K562 (cell line): ENCODE results near the gene TOX3. TPM values are rescaled to one million over a fixed set of nuclear protein-coding genes. Genes with fewer than 3 reads are reported as not detected.

Experiments used
- ATAC-seq: fragments of 200-7000 bp; cut with Tn5 transposase; 3 replicates; pipeline ENCODE4 v1.9.1; 2020; ENCODE audit warnings: moderate library complexity
- BruUV-seq: library from RNA; stranded (reverse); fragments of 400-500 nt; replicated peaks from 2 replicates; lab custom pipeline; 2021; lab: Mats Ljungman, UMichigan
- CTCF ChIA-PET: fragments of 300-600 bp; formaldehyde crosslinking; extraction: SDS; loops from one replicate; lab custom pipeline; 2021; ENCODE audit warnings: low intra/inter-chr PET ratio; lab: Yijun Ruan, JAX
- POLR2A ChIA-PET: fragments of 300-600, 350-650 bp; sonication (Branson Sonifier 250); formaldehyde crosslinking; extraction: SDS; loops from one replicate; lab custom pipeline; 2021; ENCODE audit warnings: antibody characterized with exemption, inconsistent platforms; lab: Yijun Ruan, JAX
- DNase-seq, 4 experiments: peaks; one replicate each; pipeline versions ENCODE4 v3.0.0 to v3.0.0-alpha.2; 2011 to 2018; ENCODE audit warnings: low spot score in 3 of 4, mixed read lengths in 3 of 4; ENCODE audit errors: extremely low read depth in 1 of 4
- FAIRE-seq: peaks from 2 replicates; lab custom pipeline; 2011; peaks lifted over from hg19 to GRCh38; lab: Jason Lieb, UNC
- H2AFZ ChIP-seq: 2 replicates; pipeline ENCODE4 v1.6.0; 2011; ENCODE audit warnings: low read depth, low read length, control low read depth, inconsistent platforms
- H3K27ac ChIP-seq: fragments of 200-600 bp; 3 replicates; pipeline ENCODE4 v1.8.0; 2011; ENCODE audit warnings: low read depth, mild to moderate bottlenecking, control low read depth, inconsistent platforms, low read length, moderate library complexity, mixed read lengths; ENCODE audit errors: extremely low read depth
- H3K27me3 ChIP-seq, 2 experiments: fragments of 300-600 bp in 1 of 2; 2 replicates in 1 of 2; 3 replicates in 1 of 2; pipeline versions ENCODE4 v1.6.0 to v1.8.0; 2011; ENCODE audit warnings: inconsistent platforms in 2 of 2, low read length in 2 of 2, mild to moderate bottlenecking in 1 of 2, mixed read lengths in 1 of 2, moderate library complexity in 1 of 2; ENCODE audit not compliant: control insufficient read depth in 2 of 2, insufficient read depth in 2 of 2
- H3K36me3 ChIP-seq: fragments of 300-600 bp; 3 replicates; pipeline ENCODE4 v1.8.0; 2011; ENCODE audit warnings: mild to moderate bottlenecking, low read length, inconsistent platforms; ENCODE audit not compliant: control insufficient read depth, insufficient read depth
- H3K4me1 ChIP-seq, 2 experiments: fragments of 200-600 bp in 1 of 2; replicated peaks in 1 of 2; 2 replicates in 1 of 2; 3 replicates in 1 of 2; pipeline versions ENCODE4 v1.5.1 to v1.8.0; 2011; ENCODE audit warnings: inconsistent platforms in 2 of 2, low read length in 2 of 2, mild to moderate bottlenecking in 1 of 2, mixed read lengths in 1 of 2, moderate library complexity in 1 of 2; ENCODE audit not compliant: control insufficient read depth in 2 of 2, insufficient read depth in 2 of 2
- H3K4me2 ChIP-seq: 2 replicates; pipeline ENCODE4 v1.6.1; 2011; ENCODE audit warnings: low read length, control low read depth, inconsistent platforms, mixed read lengths; ENCODE audit not compliant: insufficient read depth
- H3K4me3 ChIP-seq: fragments of 200-600 bp; sonication (generic), shearing (Covaris generic); 2 replicates; pipeline ENCODE4 v1.5.1; 2016; ENCODE audit warnings: control low read depth, inconsistent platforms
- H3K79me2 ChIP-seq: fragments of 200-600 bp; 3 replicates; pipeline ENCODE4 v1.8.0; 2011; ENCODE audit warnings: low read length, inconsistent platforms; ENCODE audit not compliant: control insufficient read depth, insufficient read depth
- H3K9ac ChIP-seq, 2 experiments: 2 replicates each; pipeline versions ENCODE4 v1.6.0 to v1.6.1; 2011; ENCODE audit warnings: low read depth in 2 of 2, low read length in 2 of 2, control low read depth in 1 of 2, inconsistent platforms in 1 of 2, mild to moderate bottlenecking in 1 of 2, mixed read lengths in 1 of 2; ENCODE audit not compliant: insufficient read depth in 1 of 2
- H3K9me1 ChIP-seq: one replicate; pipeline ENCODE4 v1.6.0; 2011; ENCODE audit warnings: inconsistent platforms, mild to moderate bottlenecking, low read length, moderate library complexity; ENCODE audit not compliant: control insufficient read depth, insufficient read depth
- H3K9me3 ChIP-seq: replicated peaks from 2 replicates; pipeline ENCODE4 v1.5.1; 2011; ENCODE audit warnings: low read depth, low read length, inconsistent platforms; ENCODE audit not compliant: control insufficient read depth, insufficient read depth
- H4K20me1 ChIP-seq: replicated peaks from 2 replicates; pipeline ENCODE4 v1.6.1; 2011; ENCODE audit warnings: low read length, inconsistent platforms, mixed read lengths; ENCODE audit not compliant: control insufficient read depth, insufficient read depth
- BRCA1 ChIP-seq, 2 experiments: fragments of 450-650 bp in 1 of 2; sonication (generic) in 1 of 2; formaldehyde crosslinking in 1 of 2; IDR thresholded peaks; 2 replicates each; pipeline versions ENCODE4 v1.5.0 to v1.6.1; 2017 to 2020; ENCODE audit warnings: mild to moderate bottlenecking in 1 of 2, missing genetic modification reagents in 1 of 2
- BRD9 ChIP-seq: fragments of 450-650 bp; IDR thresholded peaks from 2 replicates; pipeline ENCODE4 v1.6.1; 2018; ENCODE audit warnings: low read depth; ENCODE audit not compliant: partially characterized antibody
- FOXM1 ChIP-seq, 2 experiments: fragments of 450-650 bp in 1 of 2; sonication (generic) in 1 of 2; formaldehyde crosslinking in 1 of 2; IDR thresholded peaks; 2 replicates each; pipeline versions ENCODE4 v1.6.1 to v1.9.0; 2017 to 2022; ENCODE audit warnings: low read depth in 2 of 2, mild to moderate bottlenecking in 2 of 2, missing genetic modification reagents in 1 of 2, moderate library complexity in 1 of 2
- KLF10 ChIP-seq: fragments of 250-450 bp; sonication (Bioruptor Pico); IDR thresholded peaks from 2 replicates; pipeline ENCODE4 v1.6.1; 2021; ENCODE audit warnings: matching md5 sums
- POLR2A ChIP-seq: fragments of 450-650 bp; conservative IDR thresholded peaks from 2 replicates; pipeline ENCODE4 v1.6.1; 2016
- TGIF2 ChIP-seq: sonication (generic); formaldehyde crosslinking; IDR thresholded peaks from 2 replicates; pipeline ENCODE4 v1.8.1; 2022; ENCODE audit warnings: mild to moderate bottlenecking, missing genetic modification reagents, moderate library complexity
- ZNF77 ChIP-seq: fragments of 250-450 bp; sonication (Bioruptor Pico); IDR thresholded peaks from 2 replicates; pipeline ENCODE4 v1.5.0; 2020
- WGBS: fragments of 100-300 bp; shearing (Covaris generic); methylation state at CpG from one replicate; pipeline ENCODE4 v1.1.6; 2016; ENCODE audit warnings: low coverage, mixed read lengths; ENCODE audit not compliant: insufficient coverage; ENCODE audit errors: missing lambda C conversion rate; 5-methylcytosine and 5-hydroxymethylcytosine counted together
- in situ Hi-C: fragments of 300-500 bp; cut with MboI; formaldehyde crosslinking; loops from 4 replicates; pipeline ENCODE4 v1.15.0; 2018; ENCODE audit warnings: inconsistent platforms, mixed read lengths
- intact Hi-C: fragments of 100-400 bp; cut with micrococcal nuclease; formaldehyde crosslinking; loops from 2 replicates; pipeline ENCODE4 v1.14.2; 2022
- polyA plus RNA-seq, 8 experiments: library from polyadenylated mRNA; depleted of rRNA in 4 of 8; stranded (reverse) in 5 of 8; unstranded in 3 of 8; fragments of >200 nt; fragmentation: Nextera tagmentation in 2 of 8; fragmentation: Illumina TruSeq in 1 of 8; extraction: Ambion mirVana in 2 of 8; extraction: Trizol in 1 of 8; gene quantifications; 2 replicates each; pipeline versions ENCODE4 v1.2.1 to v1.2.3, GENCODE V29; 2011 to 2014; ENCODE audit warnings: inconsistent platforms in 1 of 8, missing spikeins in 1 of 8
- total RNA-seq, 7 experiments: library from RNA; depleted of rRNA in 6 of 7; stranded (reverse); fragments of >200 nt in 6 of 7; fragmentation: Illumina TruSeq in 2 of 7; extraction: Trizol in 2 of 7; gene quantifications; 2 replicates each; pipeline versions ENCODE4 v1.2.1 to v1.2.3, GENCODE V29; 2011 to 2021; ENCODE audit warnings: low replicate concordance in 1 of 7
- TF ChIP-seq, protein P1 (sequence below): sonication (generic); formaldehyde crosslinking; IDR thresholded peaks from 2 replicates; pipeline ENCODE4 v1.4.0; 2020; ENCODE audit warnings: mild to moderate bottlenecking, missing genetic modification reagents
- TF ChIP-seq, protein P2 (sequence below): fragments of 450-650 bp; IDR thresholded peaks from 2 replicates; pipeline ENCODE4 v1.7.0; 2016; ENCODE audit warnings: borderline replicate concordance
- TF ChIP-seq, protein P3 (sequence below): fragments of 250-450 bp; sonication (Bioruptor Pico); IDR thresholded peaks from 2 replicates; pipeline ENCODE4 v1.5.0; 2021; ENCODE audit warnings: mild to moderate bottlenecking, borderline replicate concordance
- TF ChIP-seq, protein P4 (sequence below): sonication (generic); formaldehyde crosslinking; IDR thresholded peaks from 2 replicates; pipeline ENCODE4 v1.8.1; 2023; ENCODE audit warnings: mild to moderate bottlenecking, missing genetic modification reagents
- TF ChIP-seq, protein P5 (sequence below): fragments of 250-450 bp; sonication (Bioruptor Pico); IDR thresholded peaks from 2 replicates; pipeline ENCODE4 v1.8.0; 2021; ENCODE audit warnings: borderline replicate concordance, mild to moderate bottlenecking, moderate library complexity; ENCODE audit not compliant: poor library complexity, severe bottlenecking

The TOX3 gene
- total and polyA plus RNA-seq, 9 of the 15 experiments (the other 6 are each of a cell fraction or from before 2014, with no cell fraction given) = not detected

DNA sequence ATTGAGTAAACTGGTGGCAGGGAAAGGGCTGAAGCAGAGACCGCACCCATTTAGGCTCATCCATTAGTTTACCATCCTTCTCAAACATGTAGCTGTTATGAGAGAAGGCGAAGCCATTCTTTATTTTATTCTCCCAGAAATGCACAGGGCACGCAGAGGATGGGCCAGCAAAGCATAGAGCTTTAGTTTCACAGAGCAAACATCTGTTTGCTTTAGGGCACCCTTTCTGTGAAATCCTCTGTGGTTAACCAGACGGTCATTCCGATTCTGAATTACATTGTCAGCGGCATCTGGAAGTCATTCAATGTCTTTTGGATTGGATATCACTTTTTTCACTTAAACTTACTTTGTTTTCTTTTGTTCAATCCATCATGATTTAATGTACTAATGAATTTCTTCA, 96.0 kb downstream of the TOX3 start:
- no TSS peak for BruUV-seq
- Histone ChIP-seq H3K27me3 (no peaks in the 10 kb centered on the region), H3K79me2 (no peaks in the 10 kb centered on the region), H2AFZ (no peak overlapping the region), H3K4me2 (no peak overlapping the region), H3K9me3 (no peaks in the 10 kb centered on the region; the same call in 1 of the 2 replicates), H3K4me1 (no peaks in the 10 kb centered on the region), H3K36me3 (no peaks in the 10 kb centered on the region), H3K27ac (no peak overlapping the region), H3K4me3 (no peak overlapping the region), H3K9me1 (no peaks in the 10 kb centered on the region), H4K20me1 (no peaks in the 10 kb centered on the region), H3K9ac (no peak overlapping the region)
- in situ Hi-C loops = no loop called here
- FAIRE-seq (no peak), ATAC-seq (no peak), DNase-seq (no peak)
- 3% methylated on average over 6 of the region's 6 CpGs for WGBS
- POLR2A ChIA-PET = no interaction called here
- intact Hi-C loops = no loop called here
- CTCF ChIA-PET = no interaction called here
- no peak for TF ChIP-seq BRCA1 (IDR thresholded peaks at IDR 0.05)
- TF ChIP-seq BRCA1 (CRISPR knock-in tag; IDR thresholded peaks at IDR 0.05) = no peak
- TF ChIP-seq, protein P1, sequence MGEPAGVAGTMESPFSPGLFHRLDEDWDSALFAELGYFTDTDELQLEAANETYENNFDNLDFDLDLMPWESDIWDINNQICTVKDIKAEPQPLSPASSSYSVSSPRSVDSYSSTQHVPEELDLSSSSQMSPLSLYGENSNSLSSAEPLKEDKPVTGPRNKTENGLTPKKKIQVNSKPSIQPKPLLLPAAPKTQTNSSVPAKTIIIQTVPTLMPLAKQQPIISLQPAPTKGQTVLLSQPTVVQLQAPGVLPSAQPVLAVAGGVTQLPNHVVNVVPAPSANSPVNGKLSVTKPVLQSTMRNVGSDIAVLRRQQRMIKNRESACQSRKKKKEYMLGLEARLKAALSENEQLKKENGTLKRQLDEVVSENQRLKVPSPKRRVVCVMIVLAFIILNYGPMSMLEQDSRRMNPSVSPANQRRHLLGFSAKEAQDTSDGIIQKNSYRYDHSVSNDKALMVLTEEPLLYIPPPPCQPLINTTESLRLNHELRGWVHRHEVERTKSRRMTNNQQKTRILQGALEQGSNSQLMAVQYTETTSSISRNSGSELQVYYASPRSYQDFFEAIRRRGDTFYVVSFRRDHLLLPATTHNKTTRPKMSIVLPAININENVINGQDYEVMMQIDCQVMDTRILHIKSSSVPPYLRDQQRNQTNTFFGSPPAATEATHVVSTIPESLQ (CRISPR knock-in tag) = no peak
- TF ChIP-seq, protein P2, sequence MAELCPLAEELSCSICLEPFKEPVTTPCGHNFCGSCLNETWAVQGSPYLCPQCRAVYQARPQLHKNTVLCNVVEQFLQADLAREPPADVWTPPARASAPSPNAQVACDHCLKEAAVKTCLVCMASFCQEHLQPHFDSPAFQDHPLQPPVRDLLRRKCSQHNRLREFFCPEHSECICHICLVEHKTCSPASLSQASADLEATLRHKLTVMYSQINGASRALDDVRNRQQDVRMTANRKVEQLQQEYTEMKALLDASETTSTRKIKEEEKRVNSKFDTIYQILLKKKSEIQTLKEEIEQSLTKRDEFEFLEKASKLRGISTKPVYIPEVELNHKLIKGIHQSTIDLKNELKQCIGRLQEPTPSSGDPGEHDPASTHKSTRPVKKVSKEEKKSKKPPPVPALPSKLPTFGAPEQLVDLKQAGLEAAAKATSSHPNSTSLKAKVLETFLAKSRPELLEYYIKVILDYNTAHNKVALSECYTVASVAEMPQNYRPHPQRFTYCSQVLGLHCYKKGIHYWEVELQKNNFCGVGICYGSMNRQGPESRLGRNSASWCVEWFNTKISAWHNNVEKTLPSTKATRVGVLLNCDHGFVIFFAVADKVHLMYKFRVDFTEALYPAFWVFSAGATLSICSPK = no peak
- TF ChIP-seq, protein P3, sequence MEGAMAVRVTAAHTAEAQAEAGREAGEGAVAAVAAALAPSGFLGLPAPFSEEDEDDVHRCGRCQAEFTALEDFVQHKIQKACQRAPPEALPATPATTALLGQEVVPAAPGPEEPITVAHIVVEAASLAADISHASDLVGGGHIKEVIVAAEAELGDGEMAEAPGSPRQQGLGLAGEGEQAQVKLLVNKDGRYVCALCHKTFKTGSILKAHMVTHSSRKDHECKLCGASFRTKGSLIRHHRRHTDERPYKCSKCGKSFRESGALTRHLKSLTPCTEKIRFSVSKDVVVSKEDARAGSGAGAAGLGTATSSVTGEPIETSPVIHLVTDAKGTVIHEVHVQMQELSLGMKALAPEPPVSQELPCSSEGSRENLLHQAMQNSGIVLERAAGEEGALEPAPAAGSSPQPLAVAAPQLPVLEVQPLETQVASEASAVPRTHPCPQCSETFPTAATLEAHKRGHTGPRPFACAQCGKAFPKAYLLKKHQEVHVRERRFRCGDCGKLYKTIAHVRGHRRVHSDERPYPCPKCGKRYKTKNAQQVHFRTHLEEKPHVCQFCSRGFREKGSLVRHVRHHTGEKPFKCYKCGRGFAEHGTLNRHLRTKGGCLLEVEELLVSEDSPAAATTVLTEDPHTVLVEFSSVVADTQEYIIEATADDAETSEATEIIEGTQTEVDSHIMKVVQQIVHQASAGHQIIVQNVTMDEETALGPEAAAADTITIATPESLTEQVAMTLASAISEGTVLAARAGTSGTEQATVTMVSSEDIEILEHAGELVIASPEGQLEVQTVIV (CRISPR knock-in tag) = no peak
- TF ChIP-seq FOXM1 (IDR thresholded peaks at IDR 0.05; ENCODE audit: low read depth) = no peak
- no peak for TF ChIP-seq FOXM1 (CRISPR knock-in tag; IDR thresholded peaks at IDR 0.05; ENCODE audit: low read depth)
- TF ChIP-seq KLF10 (CRISPR knock-in tag) = no peak
- no peak for TF ChIP-seq ZNF77
- TF ChIP-seq BRD9 = no peak
- TF ChIP-seq, protein P4, sequence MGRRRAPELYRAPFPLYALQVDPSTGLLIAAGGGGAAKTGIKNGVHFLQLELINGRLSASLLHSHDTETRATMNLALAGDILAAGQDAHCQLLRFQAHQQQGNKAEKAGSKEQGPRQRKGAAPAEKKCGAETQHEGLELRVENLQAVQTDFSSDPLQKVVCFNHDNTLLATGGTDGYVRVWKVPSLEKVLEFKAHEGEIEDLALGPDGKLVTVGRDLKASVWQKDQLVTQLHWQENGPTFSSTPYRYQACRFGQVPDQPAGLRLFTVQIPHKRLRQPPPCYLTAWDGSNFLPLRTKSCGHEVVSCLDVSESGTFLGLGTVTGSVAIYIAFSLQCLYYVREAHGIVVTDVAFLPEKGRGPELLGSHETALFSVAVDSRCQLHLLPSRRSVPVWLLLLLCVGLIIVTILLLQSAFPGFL (CRISPR knock-in tag) = no peak
- no peak for TF ChIP-seq POLR2A
- TF ChIP-seq, protein P5, sequence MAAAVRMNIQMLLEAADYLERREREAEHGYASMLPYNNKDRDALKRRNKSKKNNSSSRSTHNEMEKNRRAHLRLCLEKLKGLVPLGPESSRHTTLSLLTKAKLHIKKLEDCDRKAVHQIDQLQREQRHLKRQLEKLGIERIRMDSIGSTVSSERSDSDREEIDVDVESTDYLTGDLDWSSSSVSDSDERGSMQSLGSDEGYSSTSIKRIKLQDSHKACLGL = no peak
- no peak for TF ChIP-seq TGIF2
